Left colon (tissue), 2 donors: ENCODE measurements around the gene CALCB. TPM values are rescaled to one million over a fixed set of nuclear protein-coding genes. Genes with fewer than 3 reads are reported as not detected.

Experiments
- ATAC-seq: fragments of 200-7000 bp; cut with Tn5 transposase; one replicate; pipeline ENCODE4 v1.9.1; 2020; ENCODE audit warnings: mild to moderate bottlenecking, moderate library complexity
- DNase-seq, 2 donors: peaks; one replicate each; pipeline ENCODE4 v3.0.0-alpha.2; 2020
- intact Hi-C, 2 donors: fragments of 100-400 bp; cut with DNase I in 1 of 2; cut with micrococcal nuclease in 1 of 2; formaldehyde crosslinking; loops; one replicate each; pipeline versions ENCODE4 v1.11.2 to v1.14.0; 2022; cut with DNase I, micrococcal nuclease
- total RNA-seq, 2 donors: library from RNA; stranded (reverse); fragmentation: NEBNext Ultra II Directional; extraction: Animal tissue kit (Norgen Biotek cat#: 25700); gene quantifications; one replicate each; pipeline ENCODE4 v1.2.1, GENCODE V29; 2021
- donor health status: DM: no; HTN: no; CAD: no.
- donor health status: DM: yes; HTN: yes; CAD: no.

The CALCB gene
- total RNA-seq, 2 donors from 2014 or later: 0.21 TPM; not detected in 1

DNA sequence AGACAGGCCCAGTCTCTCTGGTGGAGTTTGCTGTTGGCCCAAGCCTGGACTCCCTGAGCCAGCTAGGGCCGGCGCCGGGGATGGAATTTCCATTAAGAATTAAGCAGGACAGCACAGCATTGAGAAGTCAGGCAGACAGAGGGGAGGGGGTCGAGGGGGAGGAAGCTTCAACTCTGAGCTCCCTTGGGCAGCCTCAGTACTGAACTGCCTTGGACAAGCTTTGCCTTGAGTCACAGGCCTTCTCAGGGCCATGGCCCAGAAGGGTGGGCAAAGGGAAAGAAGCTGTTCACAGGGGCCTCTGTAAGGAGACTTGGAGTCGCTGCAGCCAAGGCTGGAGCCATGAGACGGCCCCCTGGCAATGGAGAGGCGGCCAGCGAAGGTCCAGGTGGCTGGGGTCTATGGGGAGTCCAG, 38.7 kb downstream of the CALCB start:
- DNase-seq (no peak), ATAC-seq (no peak)
- intact Hi-C loops: no loop called here

DNA sequence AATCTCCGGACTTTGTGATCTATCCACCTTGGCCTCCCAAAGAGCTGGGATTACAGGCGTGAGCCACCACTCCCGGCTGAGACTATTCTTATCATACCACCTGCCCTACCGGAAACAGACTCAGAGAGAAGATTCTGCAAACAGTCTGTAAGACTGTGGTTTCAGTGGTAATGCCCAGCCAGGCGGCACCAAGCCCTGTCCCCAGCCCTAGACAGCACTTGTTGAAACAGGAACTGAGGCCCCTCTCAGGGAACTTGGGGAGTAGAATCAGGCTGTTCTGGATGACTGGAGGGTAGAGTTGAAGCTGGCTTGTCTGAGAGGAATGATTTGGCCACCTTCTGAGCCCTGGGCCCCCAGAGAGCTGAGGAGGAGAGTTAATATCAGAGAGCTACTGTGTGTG, 40.0 kb downstream of the CALCB start:
- ATAC-seq: no peak
- intact Hi-C loops: no loop called here
- DNase-seq: no peak

DNA sequence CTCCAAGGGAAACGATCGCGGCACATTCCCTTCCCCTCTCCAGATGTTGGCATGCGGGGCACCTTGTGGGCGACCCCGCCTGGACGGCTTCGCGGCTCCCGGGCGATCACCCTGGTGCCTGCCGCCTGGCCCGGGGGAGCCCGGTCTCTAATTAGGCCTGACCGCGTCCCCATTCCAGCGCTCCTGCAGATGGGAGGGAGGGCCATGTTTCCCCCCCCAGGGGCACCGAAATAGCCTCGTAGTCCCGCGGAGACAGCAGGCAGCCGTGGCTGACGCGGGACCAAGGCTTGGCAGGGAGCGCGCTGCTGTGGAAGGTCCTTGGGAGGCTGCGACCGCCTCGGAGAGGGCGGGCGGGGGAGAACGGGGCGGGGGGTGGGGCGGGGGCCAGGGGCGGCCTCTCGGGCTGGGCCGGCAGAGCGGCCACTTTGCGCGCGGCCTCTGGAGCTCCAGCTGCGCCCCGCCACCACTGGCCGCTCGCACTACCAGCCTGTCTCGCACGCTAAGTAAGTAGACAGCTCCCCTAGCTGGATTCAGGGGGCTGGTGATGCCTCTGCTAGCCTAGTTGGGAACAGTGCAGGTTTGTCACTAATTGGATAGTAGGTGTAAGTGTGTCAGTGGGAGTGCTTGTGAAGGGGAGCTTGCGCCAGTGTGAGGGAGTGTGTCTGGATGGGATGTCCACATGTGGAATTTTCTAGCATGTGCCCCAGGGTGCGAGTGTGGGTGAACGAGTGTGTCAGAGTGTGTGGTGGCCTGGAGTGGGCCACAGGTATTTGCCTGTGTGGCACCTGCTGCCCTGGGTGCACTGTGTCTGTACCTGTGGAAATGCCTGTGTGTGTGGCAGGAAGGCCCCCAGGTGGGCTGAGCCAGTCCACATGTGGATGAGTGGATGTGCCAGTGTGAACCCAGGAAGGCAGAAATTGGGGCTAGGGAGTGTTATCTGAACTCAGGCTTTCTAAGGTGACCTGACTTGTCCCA, 41.4 kb downstream of the CALCB start, which contains the start of gene INSC:
Gene INSC (plus strand): TSS at position 423 of the 975 bp plus-strand sequence. CDS start 34,252 bp downstream, outside the sequence.
- DNase-seq: peak in 1 of 2 donors; percentile 17
- ATAC-seq: peak; percentile 16
- intact Hi-C loops: no loop called here

- intact Hi-C loops: no loop called here
- ATAC-seq (no peak), DNase-seq (no peak)
Measured at GRCh38 chr11:15115686-15116085, 42.3 kb downstream of the CALCB start.

DNA sequence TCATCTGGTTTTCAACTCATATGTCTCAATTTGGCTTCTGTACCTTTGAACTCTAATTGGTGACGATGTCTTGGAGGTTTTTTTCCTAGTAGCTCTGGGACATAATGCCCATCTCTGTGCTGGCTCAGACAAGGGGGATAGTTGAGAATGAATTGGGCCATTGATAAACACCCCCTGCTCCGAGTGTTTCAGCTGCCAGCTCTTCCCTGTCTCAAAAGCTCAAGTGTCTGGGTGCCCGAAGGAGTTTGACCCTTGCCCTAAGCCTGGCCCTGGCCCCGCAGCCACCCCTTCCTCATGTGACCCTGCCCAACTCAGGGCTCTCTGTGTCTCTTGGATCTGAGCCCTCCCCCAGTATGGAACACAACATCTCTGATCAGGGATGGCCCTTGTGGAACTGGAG, 44.4 kb downstream of the CALCB start:
- no peak for DNase-seq
- intact Hi-C loops: no loop called here
- ATAC-seq: no peak

- no peak for DNase-seq
- ATAC-seq: no peak
- intact Hi-C loops: no loop called here
Measured at GRCh38 chr11:15118431-15118830, 45.0 kb downstream of the CALCB start.

- no peak for DNase-seq
- ATAC-seq: no peak
- intact Hi-C loops: no loop called here
Measured at GRCh38 chr11:15119352-15119751, 46.0 kb downstream of the CALCB start.

DNA sequence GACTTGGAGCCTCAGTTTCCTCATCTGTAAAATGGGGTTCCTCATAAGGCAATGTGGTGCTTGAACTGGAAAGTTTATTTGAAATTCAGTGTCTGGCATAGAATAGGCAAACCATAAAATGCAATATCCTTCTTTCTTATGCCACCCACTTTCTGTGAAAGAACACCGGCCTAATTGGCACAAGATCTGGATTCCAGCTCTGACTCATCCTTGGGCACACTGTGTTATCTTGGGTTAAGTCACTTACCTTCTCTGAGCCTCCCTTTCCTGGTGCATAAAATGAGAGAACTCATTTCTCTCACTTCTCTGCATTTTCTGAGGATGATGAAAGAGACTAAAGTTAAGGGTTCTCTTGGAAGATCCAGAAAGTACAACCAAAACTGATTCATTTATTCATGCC, 46.4 kb downstream of the CALCB start:
- ATAC-seq: no peak
- intact Hi-C loops: no loop called here
- no peak for DNase-seq

DNA sequence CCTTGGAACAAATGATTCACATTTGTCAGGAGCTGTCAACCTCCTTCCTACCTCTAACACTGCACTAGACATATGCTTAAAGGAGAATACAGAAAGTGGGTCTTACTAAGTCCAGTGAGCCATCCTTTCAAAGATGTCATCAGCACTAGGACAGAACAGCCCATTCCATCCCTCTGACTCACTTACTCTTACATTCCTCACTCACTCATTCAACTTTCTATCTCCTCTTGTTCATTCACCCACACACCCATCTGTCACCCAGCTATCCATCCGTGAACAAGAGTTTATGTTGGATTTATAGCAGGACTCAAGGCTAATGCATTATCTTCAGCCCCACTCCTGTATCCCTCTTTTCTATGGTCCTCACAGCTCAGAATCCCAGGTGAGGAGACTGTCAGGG, 50.5 kb downstream of the CALCB start:
- DNase-seq (no peak), ATAC-seq (no peak)

GRCh38 chr11:15124528-15124927, 51.1 kb downstream of the CALCB start:
- intact Hi-C loops: no loop called here
- ATAC-seq: no peak
- no peak for DNase-seq

More for the DNA sequence above, 50.5 kb downstream of the CALCB start:
- intact Hi-C loops: no loop called here

GRCh38 chr11:15127341-15127740, 53.9 kb downstream of the CALCB start:
- intact Hi-C loops: no loop called here
- DNase-seq (no peak), ATAC-seq (no peak)

Other genes starting within 250 kb of the CALCB start
- 10 to 100 TPM; 19.1 to 21.8 TPM for gene CYP2R1, start 181.4 kb upstream of the CALCB start, total RNA-seq
- not detected for gene CALCA, start 101.2 kb upstream of the CALCB start, total RNA-seq
- gene INSC, start 41.3 kb downstream of the CALCB start, total RNA-seq: 1 to 10 TPM; 2.2 to 2.6 TPM